Subcutaneous adipose tissue (tissue), 4 donors: ENCODE results near the gene DRG2. TPM values are rescaled to one million over a fixed set of nuclear protein-coding genes. Genes with fewer than 3 reads are reported as not detected.

Experiments used
- total RNA-seq, 4 donors: library from RNA; depleted of rRNA; stranded (reverse); fragments of >200 nt; gene quantifications; one replicate each; pipeline ENCODE4 v1.1.0, GENCODE V29; 2016
- TF ChIP-seq, protein P1 (sequence below): fragments of 450-650 bp; IDR thresholded peaks from one replicate; pipeline ENCODE4 v1.5.1; 2016; ENCODE audit warnings: low read depth, mild to moderate bottlenecking, control low read depth, antibody characterized with exemption, moderate library complexity

Gene DRG2
- total RNA-seq, 4 donors from 2014 or later, result 27.4 to 46.3 (median 35.7) TPM

DNA sequence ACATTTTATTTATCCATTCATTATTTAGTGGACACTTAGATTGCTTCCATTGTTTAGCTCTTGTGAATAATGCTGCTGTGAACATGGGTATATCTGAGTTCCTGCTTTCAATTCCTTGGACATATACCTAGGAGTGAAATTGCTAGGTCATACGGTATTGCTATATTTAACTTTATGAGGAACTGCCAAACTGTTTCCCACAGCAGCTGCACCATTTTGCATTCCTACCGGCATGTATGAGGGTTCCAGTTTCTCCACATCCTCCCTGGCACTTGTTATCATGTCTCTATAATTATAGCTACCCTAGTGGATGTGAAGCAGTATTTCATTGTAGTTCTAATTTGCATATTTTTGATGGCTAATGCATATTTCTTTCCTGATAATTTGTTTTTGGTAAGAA, 23.7 kb upstream of the DRG2 start:
- TF ChIP-seq, protein P1, sequence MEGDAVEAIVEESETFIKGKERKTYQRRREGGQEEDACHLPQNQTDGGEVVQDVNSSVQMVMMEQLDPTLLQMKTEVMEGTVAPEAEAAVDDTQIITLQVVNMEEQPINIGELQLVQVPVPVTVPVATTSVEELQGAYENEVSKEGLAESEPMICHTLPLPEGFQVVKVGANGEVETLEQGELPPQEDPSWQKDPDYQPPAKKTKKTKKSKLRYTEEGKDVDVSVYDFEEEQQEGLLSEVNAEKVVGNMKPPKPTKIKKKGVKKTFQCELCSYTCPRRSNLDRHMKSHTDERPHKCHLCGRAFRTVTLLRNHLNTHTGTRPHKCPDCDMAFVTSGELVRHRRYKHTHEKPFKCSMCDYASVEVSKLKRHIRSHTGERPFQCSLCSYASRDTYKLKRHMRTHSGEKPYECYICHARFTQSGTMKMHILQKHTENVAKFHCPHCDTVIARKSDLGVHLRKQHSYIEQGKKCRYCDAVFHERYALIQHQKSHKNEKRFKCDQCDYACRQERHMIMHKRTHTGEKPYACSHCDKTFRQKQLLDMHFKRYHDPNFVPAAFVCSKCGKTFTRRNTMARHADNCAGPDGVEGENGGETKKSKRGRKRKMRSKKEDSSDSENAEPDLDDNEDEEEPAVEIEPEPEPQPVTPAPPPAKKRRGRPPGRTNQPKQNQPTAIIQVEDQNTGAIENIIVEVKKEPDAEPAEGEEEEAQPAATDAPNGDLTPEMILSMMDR, result no peak

DNA sequence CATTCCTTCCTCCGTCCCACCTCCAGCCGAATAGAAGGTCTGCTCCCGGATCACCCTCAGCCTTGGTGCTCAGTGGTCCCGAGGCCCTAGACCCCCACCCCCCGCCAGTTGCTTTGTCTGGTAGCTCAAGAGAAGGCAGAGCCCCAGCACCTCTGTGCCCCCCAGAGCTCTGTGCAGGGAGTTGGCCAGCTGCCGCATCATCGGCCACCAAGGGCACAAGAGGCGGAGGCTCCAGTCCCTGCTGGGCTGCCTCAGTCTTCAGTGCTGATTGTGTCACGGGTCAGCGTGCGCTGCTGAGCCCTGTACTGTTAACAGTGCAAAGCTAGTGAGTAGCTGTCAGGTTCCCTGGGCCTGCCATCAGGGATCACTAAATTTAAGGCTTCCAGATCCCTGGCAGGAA, 22.2 kb upstream of the DRG2 start:
- TF ChIP-seq, protein P1, result no peak

DNA sequence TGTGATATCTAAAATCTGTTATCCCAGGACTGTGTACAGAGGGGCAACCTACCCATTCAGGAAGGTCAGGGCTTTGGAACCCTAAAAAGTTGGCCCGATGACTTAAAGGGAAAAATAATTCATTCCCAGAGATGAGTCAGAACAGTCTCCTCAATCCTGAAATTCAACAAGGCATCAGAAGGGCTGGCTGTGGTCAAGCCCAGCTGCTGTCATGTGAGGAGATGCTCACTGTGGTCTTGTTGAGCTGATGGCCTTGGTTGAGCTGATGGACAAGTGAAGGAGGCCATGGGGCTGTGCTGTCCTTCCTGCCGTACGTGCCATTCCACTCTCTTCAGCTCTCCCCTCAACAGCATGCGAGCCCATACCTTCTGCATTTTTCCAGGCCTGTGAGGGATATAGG, 20.9 kb upstream of the DRG2 start:
- TF ChIP-seq, protein P1, result no peak

DNA sequence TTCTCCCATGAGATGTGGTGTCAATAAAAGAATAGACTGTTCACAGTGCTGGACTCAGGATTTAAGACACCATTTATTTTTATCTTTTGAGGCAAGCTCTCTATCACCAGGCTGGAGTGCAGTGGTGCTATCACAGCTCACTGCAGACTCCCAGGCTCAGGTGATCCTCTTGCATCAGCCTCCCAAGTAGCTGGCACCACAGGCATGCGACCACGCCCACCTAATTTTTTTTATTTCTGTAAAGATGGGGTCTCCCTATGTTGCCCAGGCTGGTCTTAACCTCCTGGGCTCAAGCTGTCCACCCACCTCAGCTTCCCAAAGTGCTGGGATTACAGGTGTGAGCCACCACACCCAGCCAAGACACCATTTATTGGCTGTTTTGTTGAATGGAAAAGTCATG, 18.6 kb upstream of the DRG2 start:
- TF ChIP-seq, protein P1, result no peak

DNA sequence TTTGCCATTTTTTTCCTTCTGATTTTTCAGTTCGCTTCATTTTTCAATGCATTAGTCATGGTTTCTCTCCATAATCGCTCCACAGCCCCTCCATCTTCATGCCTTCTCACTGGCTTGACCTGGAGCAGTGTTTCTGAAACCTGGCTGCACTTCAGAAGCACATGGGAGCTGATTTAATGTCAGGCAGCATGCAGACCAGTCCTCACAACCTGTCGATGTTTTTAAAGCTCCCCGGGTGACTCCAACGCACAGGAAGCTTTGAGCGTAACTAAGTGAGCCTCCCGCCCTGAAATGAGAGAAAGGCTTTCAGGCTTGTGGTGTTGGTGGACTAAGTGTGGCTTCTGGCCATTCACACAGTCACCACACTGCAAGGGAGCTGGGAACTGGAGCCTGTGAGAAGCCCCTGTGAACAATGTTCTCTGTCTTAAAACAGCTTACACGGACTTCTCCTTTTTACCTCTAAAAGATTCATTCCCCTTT, 16.8 kb upstream of the DRG2 start:
- TF ChIP-seq, protein P1, result no peak

DNA sequence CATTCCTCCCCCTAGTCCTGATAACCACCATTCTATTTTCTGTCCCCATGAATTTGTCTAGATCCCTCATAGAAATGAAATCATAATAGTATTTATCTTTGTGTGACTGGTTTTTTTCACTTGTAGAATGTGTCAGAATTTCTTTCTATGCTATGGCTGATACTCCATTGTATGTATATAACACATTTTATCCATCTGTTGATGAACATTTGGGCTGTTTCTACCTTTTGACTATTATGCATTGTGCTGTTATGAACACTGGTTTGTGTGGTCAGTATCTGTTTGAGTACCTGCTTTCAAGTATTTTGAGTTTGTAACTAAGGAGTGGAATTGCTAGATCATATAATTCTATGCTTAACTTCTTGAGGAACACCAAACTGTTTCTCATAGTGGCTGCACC, 16.0 kb upstream of the DRG2 start:
- TF ChIP-seq, protein P1, result no peak

DNA sequence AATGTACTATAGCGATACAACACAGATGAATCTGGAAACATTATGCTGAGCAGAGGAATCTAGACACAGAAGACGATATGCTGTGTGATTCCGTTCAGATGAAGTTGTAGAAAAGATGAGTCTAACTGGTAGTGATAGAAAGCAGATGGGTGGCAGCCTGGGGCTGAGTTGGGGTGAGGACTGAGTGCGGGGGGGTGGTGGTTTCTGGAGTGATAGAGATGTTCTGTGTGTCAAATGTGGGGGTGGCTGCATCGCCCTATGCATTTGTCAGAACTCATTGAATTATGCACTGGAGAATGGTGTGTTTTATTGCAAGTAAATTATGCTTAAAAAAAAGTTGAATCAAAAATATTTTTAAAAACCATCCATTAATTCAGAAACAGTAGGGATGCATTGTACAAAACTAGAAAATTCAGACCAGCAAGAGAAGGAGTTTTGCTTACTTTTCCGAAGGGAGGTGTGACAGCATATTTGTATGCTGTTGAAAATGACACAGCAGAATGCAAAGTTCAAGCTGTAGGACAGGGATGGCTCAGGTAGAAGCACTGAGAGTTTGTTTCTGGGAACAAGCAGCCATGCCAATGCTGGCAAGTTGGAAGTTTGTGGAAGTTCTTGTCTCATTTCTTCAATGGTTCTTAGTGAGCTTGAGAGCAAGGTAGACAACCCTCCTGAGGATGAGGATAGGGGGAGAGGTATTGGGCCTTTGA, 13.0 kb upstream of the DRG2 start:
- TF ChIP-seq, protein P1, result no peak
